GM12873 (cell line): ENCODE results near the gene NCOR2.
A peak's percentile ranks its signal among the peaks of the same experiment; 100 is the strongest.

Source experiments
- CTCF ChIP-seq: IDR thresholded peaks from 2 replicates; pipeline ENCODE4 v1.5.1; 2012; ENCODE audit warnings: low read depth, mild to moderate bottlenecking, moderate library complexity, low read length, control low read depth; ENCODE audit not compliant: insufficient read depth; ENCODE audit errors: missing control alignments

Gene NCOR2

GRCh38 chr12:124530637-124531263, 36.7 kb downstream of the NCOR2 start:
- no peak for TF ChIP-seq CTCF

GRCh38 chr12:124529565-124530276, 37.7 kb downstream of the NCOR2 start:
- no peak for TF ChIP-seq CTCF

- TF ChIP-seq CTCF, result peak; percentile 20
These were observed 39.4 kb downstream of the NCOR2 start for GRCh38 chr12:124527861-124528561.

- TF ChIP-seq CTCF, result no peak
These were observed 41.3 kb downstream of the NCOR2 start for GRCh38 chr12:124525927-124526692.

GRCh38 chr12:124525455-124525854, 42.0 kb downstream of the NCOR2 start:
- no peak for TF ChIP-seq CTCF

- TF ChIP-seq CTCF, result no peak
These were observed 43.0 kb downstream of the NCOR2 start for GRCh38 chr12:124524231-124524925.
